ENCODE measurements around the gene SCARB2.
"Not testable (repeated sequence)": the region's sequence is repeated elsewhere in the genome, so short reads cannot be mapped to it uniquely, and the experiment has no call there.

SCARB2 gene, protein sequence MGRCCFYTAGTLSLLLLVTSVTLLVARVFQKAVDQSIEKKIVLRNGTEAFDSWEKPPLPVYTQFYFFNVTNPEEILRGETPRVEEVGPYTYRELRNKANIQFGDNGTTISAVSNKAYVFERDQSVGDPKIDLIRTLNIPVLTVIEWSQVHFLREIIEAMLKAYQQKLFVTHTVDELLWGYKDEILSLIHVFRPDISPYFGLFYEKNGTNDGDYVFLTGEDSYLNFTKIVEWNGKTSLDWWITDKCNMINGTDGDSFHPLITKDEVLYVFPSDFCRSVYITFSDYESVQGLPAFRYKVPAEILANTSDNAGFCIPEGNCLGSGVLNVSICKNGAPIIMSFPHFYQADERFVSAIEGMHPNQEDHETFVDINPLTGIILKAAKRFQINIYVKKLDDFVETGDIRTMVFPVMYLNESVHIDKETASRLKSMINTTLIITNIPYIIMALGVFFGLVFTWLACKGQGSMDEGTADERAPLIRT

DNA sequence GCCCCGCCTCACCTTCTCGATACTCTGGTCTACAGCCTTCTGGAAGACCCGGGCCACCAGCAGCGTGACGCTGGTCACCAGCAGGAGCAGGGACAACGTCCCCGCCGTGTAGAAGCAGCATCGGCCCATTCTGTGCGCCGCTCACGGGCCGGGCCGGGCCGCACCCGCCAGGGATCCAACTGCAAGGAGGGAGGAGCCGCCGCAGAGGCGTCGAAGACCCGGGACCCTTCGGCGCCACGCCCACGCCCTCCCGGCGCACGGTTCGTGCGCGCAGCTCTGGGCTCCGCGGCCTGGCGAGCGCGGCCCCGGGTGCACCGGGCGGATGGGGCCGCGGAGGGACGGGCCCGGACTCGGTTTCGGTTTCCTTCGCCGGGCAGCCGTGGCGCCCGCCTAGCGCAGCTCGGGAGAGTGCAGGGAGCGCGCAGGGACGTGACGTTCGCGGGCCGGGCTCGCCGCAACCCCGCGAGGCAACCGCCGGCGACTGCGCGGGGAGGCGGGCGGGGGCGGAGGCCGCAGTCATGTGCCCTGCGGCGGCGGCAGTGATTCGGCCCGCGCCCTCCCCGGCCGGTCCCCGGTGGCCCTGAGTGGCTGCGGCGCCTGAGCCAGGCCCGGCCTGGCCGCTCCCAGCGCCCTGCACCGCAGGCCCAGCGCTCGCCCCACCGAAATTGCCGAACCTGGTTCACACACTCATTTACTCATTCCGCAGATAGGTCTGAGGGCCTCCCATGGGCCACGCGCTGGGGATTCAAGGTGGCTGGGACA is at the start of gene SCARB2:
SCARB2 (minus strand) TSS at position 410 of the 762 bp plus-strand sequence; CDS start at position 129, 281 bp downstream.
- peak; percentile 96 for DNase-seq

DNA sequence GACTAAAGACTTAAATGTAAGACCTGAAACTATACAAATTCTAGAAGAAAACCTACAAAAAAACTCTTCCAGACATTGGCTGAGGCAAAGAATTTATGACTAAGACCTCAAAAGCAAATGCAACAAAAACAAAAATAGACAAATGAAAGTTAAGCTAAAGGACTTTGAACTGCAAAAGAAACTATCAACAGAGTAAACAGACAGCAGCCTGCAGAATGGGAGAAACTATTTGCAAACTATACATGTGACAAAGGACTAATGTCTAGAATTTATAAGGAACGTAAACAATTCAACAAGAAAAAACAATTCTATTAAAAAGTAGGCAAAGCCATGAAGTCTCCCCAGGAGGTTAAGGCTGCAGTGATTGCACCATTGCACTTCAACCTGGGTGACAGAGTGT is 46.9 kb upstream of the SCARB2 start:
- DNase-seq, result no peak

DNA sequence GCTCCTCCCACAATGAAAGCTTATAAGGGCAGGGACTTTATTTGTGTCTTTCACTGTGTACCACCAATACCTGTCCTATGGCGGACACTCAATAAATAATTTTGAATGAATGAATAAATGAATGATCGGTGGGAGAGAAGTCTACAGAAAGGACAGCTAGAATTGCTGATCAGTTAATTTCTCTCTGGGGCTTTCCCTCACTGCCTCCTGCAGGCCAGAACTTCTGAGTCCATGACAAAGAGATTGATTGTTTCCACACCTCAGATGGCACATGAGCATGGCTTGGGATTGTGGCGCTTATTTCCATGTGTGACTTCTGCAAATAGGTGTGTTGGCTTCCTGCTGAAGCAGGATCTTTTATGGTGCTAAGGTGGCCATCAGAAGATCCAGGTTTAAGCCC is 44.2 kb upstream of the SCARB2 start:
- DNase-seq, result no peak

DNA sequence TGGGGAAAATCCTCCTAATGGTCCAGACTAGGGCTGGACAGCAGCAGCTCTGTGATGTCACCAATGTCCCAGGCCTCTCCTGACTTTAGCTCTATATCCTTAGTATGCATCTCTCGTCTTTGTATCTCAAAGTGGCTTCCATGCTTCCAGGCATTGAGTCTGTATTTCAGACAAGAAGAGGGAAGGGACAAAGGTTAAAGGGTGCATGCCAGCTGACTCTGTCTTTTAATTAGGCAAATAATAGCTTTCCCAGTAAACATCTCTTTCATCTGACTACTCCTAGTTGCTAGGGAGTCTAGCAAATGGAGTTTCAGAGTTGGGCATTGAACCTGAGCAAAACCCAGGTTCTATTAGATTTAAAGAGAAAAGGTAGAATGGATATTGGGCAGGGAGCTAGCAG is 43.3 kb upstream of the SCARB2 start:
- no peak for DNase-seq

DNA sequence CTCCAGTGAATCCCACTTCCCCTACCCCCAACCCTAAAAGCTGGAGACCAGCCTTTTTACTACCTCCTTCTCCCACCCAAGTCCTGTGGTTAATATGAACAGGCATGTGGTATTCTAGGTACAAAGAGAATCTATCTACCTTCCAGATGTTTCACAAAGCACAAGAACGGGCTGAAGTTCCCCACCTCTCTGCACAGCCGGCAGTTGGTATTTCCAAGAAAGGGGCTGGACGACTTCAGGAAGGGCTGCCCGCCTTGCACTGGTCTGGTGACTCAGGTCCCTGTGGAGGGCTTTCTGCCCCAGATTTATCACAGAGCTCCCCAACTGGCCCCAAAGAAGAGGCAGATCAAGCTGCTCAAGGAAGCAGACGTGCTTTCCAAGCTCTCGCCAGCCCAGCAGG is 42.4 kb upstream of the SCARB2 start:
- DNase-seq, result no peak

DNA sequence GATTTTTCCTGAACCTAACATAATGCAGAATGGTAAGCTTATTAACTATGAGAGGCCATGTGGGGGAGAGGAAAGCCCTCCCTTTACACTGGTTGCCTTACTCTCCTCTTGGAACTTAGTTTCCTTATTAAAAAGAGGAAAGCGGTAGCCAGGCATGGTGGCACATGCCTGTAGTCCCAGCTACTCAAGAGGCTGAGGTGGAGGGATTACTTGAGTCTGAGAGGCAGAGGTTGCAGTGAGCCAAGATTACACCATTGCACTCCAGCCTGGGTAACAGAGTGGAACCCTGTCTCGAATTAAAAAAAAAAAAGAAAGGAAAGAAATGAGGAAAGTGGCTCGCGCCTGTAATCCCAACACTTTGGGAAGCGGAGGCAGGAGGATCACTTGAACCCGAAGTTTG is 39.9 kb upstream of the SCARB2 start:
- no peak for DNase-seq

DNA sequence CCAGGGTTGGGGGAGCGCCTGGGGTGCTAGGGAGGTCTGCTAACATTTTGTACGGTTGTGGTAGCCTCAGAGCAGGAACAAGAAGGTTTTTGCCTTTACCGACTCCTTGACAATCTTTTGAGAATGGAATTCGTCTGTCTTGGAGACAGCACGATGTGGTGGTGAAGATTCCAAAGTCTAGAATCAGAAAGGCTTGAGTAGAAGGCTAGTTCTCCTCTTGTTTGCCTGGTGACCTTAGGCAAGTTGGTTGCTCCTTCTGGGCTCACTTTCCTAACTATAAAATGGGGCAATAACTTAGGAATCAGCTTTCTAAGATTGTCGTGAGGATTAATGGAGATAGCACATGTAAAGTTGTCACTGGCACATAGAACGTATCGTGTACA is 38.6 kb upstream of the SCARB2 start:
- no peak for DNase-seq

DNA sequence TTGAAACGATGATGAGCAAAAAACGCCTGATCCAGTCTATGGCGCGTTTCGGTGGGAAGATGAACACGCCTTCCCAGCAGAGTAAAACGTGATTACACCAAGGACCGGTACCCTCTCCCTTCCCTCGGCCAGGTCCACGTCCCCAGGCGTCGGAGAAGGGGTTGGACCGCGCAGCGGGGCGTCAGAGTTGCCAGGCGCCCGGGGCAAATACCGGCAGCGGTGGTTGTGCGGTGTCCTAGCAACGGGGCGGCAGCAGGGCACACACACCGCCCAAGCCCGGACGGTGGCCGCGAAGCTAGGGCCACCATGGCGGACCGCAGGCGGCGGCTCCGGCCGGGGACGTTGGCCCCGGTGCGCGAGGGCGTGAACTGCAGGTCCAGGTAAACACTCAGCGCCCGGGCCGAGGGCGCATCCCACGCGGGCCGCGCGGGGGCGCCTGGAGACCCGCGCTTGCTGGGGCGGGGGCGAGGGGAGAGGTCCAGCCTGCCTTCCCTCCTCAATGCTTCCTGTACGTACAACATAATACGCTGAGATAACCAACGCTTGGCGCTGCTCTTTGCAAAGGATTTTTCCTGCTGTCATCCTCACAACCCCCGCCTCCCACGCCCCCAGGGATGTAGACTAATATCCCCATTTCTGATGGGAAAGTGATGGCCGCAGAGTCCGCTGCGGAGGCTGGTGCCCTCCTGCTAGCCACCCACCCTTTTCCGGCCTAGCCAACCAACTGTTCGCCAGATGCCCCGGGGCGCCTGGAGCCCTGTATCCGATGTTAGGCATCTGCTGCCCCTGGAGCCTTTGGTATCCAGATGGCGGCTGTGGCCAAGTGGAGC is 38.0 kb upstream of the SCARB2 start, which contains the start of gene FAM47E:
FAM47E (plus strand) TSS at position 281 of the 830 bp plus-strand sequence; CDS start at position 307, 26 bp downstream.
- peak; percentile 60 for DNase-seq

DNA sequence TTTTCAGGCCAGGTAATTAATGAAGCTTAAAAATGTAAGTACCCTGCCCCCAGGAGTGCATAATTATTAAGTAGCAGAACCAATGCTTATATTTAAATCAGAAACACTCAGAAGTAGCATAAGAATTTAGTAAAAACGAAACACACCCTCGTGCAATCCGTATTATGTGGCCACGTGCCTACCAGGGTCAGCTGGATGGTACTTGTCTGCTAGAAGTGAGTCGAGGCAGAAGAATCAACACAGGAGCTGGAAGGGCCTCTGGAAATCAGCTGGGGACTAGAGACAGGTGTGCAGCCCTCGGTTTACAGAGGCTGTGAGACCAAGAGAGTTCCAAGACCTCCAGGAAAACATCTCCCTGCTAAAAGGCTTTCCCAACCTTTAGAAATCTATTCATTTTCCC is 37.3 kb upstream of the SCARB2 start:
- DNase-seq, result peak; percentile 12

DNA sequence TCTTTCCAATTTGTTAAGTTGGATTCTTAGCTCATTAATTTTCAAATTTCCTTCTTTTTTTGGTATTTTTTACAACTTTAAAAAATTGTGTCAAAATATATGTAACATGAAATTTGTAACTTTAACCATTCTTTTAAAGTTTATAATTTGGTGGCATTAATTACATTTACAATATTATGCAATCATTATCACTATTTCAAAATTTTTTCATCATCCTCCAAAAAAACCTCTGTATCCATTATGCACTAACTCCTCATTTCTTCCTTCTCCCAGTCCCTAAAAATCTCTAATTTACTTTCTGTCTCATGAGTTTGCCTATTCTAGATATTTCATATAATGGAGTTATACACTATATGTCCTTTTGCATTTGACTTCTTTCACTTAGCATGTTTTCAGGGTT is 33.2 kb upstream of the SCARB2 start:
- DNase-seq, result no peak

DNA sequence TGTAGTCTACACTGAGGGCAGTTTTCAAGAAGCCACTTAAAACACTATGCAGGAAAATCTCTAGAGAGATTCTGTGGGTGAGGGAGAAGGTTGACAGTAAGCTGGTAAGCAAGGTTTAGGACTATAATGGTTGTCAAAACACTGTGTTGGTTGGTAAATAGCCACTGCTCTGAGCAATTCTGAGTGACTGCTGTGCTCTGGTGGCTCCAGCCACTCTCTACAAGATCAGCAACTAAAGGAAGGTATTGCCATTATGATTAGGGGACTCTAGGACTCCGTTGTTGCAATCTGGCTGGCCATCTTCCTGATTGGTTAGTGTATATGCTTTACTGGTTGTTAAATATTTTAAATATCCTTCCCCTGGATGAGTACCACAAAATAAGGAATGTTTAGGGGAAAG is 32.4 kb upstream of the SCARB2 start:
- no peak for DNase-seq

DNA sequence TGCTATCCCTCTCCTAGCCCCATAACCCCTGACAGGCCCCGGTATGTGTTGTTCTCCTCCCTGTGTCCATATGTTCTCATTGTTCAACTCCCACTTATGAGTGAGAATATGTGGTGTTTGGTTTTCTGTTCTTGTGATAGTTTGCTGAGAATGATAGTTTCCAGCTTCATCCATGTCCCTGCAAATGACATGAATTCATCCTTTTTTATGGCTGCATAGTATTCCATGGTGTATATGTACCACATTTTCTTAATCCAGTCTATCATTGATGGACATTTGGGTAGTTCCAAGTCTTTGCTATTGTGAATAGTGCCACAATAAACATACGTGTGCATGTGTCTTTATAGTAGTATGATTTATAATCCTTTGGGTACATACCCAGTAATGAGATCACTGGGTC is 30.3 kb upstream of the SCARB2 start:
- not testable (repeated sequence) for DNase-seq

DNA sequence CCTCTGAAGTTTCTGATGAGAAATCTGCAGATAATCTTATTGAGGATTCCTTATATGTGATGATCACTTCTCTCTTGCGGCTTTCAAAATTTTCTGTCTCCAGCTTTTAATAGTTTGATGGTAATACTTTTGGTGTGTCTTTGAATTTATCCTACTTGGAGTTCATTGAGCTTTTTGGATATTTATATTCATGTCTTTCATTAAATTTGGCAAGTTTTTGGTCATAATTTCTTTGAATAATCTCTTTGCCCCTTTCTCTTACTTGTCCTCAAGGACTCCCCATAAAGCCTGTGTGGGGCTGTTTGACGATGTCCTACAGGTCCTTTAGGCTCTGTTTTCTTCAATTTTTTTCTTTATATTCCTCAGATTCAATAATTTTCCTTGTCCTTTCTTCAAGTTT is 26.6 kb upstream of the SCARB2 start:
- no peak for DNase-seq

DNA sequence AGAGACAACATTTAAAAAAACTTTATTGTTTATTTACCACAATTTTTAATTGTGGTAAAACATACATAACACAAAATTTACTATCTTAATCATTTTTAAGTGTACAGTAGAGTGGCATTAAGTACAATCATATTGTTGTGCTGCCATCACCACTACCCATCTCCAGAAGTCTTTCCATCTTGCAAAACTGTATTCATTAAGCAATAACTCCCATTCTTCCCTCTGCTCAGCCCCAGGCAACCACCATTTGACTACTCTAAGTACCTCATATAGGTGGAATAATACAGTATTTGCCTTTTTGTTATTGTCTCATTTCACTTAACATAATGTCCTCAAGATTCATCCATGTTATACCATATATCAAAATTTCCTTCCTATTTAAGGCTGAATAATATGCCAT is 25.1 kb upstream of the SCARB2 start:
- no peak for DNase-seq

DNA sequence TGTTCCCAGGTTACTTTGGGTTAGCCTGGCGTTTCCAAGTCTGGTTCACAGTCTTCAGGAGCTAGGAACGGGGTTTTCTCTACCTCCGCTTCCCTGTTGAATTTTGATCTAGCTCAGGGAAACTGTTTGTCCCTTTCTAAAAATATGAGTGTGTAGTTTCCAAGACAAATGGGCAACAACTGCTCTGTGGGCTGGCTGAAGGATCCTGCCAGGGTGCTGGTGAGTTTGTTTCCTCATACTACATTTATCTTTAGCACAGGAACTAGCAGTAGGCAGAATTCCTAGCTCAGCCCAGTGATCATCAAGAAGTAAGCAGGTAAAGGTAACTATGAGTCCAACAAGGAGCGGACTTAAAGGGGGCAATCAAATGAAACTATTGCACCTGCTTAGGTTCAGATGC is 24.6 kb upstream of the SCARB2 start:
- no peak for DNase-seq

DNA sequence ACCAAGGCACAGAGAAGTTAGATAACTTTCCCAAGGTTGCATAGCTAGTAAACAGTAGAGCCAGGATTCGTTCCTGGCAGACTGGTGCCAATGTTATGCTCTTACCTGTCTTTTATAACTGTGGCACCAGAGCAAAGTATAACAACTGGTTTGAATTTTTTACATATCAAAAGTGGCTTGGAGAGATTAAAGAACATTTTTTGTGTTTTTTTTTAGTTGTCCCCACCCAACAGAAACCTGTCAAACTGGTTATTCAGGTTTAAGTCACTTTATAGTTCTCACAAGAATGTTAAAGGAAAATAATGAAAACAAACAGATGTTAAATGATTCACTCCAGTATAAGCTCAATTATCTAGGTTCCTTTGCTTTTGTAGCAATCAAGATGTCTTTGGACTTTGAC is 22.3 kb upstream of the SCARB2 start:
- DNase-seq, result no peak

DNA sequence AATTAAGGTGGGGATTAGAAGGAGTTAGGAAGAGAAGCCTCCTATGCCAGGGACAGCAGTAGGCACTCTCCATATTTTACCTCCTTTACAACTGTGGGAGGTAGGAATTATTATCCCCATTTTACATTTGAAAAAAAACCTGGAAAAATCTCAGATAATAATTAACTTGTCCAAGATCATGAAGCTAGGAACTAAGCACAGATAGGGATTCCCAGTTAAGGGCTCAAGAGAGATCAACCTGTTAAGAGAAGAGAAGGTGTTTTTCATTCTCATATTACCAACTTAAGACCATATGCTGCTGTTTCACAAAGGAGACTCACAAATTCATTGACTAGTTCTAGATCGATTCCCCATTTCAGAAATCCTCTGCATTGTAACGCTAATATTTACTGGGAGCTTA is 21.8 kb upstream of the SCARB2 start:
- DNase-seq, result no peak

DNA sequence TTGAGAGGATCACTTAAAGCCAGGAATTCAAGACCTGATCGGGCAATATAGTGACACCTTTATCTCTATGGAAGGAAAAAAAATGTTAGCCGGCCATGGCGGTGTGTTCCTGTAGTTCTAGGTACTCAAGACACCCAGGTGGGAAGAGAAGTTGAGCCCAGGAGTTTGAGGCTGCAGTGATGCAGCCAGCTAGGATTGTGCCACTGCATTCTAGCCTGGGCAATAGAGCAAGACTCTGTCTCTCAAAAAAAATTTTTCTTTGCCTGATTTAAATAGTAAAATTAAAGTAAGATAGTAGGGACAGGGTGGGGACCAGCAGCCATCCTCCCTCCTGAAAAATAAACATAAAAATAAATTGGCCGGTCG is 21.0 kb upstream of the SCARB2 start:
- no peak for DNase-seq

DNA sequence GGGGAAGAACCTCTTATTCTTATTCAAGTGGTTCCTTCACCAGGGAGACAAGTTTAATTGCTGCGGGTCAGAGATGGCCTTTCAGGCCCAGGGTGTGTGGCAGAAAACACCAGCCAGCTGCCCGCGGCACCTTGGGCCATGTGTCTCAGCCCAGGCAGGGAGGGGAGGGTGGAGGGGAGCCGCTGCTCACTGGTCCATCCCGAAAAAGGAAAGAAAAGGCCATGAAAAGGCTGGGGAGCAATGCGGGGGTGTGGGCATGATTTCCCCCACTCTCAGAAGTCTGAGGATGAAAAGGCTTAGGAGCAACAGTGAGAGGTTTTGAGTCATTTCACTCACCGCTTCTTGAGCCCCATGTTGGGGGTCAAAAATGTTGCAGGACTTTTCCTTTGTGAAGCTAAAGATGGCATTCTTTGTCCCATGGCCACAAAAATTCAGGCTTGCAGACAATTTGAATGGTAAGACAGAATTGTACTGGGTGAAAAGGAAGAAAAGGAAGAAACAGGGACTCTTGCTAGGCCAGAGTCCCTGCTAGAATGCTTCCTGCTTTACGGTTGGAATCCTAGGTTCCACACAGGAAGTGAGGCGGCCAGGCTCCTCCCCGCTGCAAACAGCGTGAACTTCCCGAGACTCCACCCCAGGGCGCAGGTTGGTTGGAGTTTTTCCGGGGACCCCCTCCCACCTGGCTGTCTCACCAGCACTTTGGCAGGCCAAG is 20.5 kb upstream of the SCARB2 start:
- DNase-seq, result no peak

DNA sequence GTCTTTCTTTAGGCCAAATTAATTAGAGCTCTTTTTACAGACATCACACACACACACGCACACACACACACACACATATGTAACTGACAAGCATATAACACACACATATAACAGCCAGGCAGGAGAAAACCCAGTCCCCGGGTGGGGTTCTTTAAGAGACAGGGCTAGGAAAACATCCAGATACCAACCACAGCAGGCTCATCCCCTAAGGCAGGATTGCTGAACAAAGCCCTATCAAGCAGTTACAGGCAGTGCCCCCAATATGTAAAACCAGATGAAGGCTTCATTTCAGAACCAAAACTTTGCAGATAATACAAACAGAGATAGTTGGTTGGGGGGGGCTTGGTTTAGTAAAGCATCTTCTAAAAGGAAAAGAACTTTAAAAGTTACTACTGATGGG is 19.9 kb upstream of the SCARB2 start:
- no peak for DNase-seq

DNA sequence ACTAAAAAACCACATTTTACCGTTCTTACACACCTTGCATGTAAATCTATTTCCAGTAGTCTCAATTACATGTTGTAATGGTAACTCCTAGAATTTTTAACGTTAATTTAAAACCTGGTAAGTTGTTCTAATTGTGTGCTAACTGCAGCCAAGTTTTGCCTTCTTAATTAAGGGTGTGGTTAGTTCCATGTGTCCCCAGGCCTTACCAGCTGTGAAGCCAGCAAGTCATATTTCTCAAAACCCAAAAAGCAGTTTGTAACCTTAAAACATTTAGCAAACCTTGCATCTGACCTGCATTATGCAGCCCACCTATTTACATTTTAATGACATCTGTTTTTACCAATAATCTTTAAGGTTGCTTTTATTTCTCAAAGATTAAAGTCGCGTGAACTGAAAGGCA is 19.5 kb upstream of the SCARB2 start:
- DNase-seq, result no peak

DNA sequence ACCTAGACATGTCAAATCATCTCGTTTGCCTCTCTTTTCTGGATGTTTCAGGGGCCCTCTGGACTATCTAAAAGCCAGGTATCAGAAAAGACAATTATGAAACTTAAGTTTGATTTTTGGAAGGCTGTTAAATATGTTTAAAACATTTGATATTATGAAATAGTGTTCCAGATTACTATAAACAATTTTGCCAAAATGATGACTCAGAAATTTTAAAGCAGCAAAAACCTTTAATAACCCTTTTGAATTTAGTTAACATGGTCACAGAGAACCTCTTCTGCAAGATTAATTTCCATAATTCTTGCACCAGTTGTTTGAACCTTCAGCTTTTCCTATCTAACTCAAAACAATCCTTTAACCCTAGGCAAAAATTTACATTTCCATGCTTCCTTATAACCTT is 19.1 kb upstream of the SCARB2 start:
- no peak for DNase-seq

DNA sequence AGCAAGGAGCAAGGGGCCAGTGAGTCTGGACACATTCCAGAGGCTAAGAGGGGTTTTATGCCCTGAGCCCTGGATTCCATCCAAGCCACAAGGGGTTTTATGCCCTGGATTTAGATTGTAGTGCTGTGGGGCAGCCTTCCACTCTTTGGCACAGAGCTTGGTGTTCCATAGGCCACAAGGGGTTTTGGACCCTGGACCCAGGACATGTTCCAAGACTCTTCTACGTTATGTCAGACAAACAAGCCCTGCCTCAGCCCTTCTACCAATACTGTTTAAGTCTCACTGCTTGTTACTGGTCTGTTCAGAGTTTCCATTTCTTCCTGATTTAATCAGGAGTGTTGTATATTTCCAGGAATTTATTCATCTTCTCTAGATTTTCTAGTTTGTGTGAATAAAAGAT is 12.8 kb upstream of the SCARB2 start:
- no peak for DNase-seq

Data from suppressor macrophage treated with lipopolysaccharide for 4 hours (primary cell).